Measurements from ENCODE around the gene BAIAP2L2.

BAIAP2L2 gene

GRCh38 chr22:38108561-38109319 is 1.7 kb downstream of the BAIAP2L2 start:
- Histone ChIP-seq H3K4me3 (ENCODE audit: low read depth in 1 of 2, low read length in 2 of 2) (peak overlapping the region; percentile 48 to 83), H3K9me3 (ENCODE audit: control insufficient read depth in 1 of 2, low read length in 2 of 2) (no peaks in the 10 kb centered on the region), H3K4me1 (ENCODE audit: control insufficient read depth in 1 of 2, insufficient read depth in 2 of 2, low read length in 2 of 2) (peaks cover 38 to 39% of the 10 kb centered on the region in 2 donors), H3K27me3 (ENCODE audit: control insufficient read depth in 1 of 2, insufficient read depth in 2 of 2, low read length in 2 of 2) (no peaks in the 10 kb centered on the region), H3K27ac (ENCODE audit: low read depth, low read length) (peak overlapping the region; percentile 76), H3K9ac (ENCODE audit: low read depth in 1 of 2, low read length in 2 of 2) (peak overlapping the region; percentile 38 to 63), H3K36me3 (ENCODE audit: control insufficient read depth in 1 of 2, insufficient read depth in 2 of 2, low read length in 2 of 2) (peaks cover 24 to 38% of the 10 kb centered on the region in 2 donors)

DNA sequence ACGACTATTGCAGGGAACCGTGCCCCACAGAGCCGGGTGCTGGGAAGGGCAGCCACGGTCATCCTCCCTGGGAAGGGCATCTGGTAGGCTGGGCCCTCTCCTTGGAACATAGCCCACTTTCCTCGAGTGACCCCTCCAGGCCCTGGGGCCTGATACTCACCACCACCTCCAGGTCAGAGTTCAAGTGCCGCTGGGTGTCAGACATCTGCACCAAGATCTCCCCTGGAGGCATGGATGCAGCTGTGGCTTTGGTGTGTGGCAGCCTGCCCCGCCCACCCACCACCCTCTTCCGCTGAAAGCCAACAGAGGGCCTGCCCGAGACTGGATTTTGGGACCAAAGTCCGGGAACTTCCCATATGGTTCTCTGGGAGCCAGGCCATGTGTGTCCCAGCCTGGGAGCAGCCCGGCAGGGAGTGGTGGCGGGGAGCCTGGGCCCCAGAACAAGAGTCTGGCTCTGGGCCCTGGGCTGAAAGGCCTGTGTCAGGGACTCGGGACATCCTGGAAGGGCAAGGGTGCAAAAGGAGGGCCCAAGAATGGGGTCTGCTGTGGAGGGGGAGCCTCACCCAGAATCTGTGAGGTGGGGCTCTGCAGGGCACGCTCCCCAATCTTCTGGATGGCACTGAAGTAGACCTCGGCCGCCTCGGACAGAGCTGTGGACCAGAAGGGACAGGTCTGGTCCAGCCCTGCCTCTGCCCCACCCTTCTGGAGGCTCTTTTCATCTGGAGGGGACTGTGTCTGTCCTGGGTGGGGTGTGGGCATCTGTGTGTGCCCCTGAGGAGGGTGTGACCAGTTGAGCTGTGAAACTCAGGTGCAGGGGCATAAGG is 2.6 kb downstream of the BAIAP2L2 start:
- peaks cover 32 to 34% of the 10 kb centered on the region in 2 donors for H3K4me1 ChIP-seq (ENCODE audit: control insufficient read depth in 1 of 2, insufficient read depth in 2 of 2, low read length in 2 of 2)
- no peaks in the 10 kb centered on the region for H3K9me3 ChIP-seq (ENCODE audit: control insufficient read depth in 1 of 2, low read length in 2 of 2)
- H3K27ac ChIP-seq (ENCODE audit: low read depth, low read length), result peak overlapping the region; percentile 76
- H3K4me3 ChIP-seq (ENCODE audit: low read depth in 1 of 2, low read length in 2 of 2), result peak overlapping the region; percentile 22 to 32
- H3K27me3 ChIP-seq (ENCODE audit: control insufficient read depth in 1 of 2, insufficient read depth in 2 of 2, low read length in 2 of 2), result no peaks in the 10 kb centered on the region
- peaks cover 24 to 45% of the 10 kb centered on the region in 2 donors for H3K36me3 ChIP-seq (ENCODE audit: control insufficient read depth in 1 of 2, insufficient read depth in 2 of 2, low read length in 2 of 2)
- peak overlapping the region; percentile 38 to 57 for H3K9ac ChIP-seq (ENCODE audit: low read depth in 1 of 2, low read length in 2 of 2)

DNA sequence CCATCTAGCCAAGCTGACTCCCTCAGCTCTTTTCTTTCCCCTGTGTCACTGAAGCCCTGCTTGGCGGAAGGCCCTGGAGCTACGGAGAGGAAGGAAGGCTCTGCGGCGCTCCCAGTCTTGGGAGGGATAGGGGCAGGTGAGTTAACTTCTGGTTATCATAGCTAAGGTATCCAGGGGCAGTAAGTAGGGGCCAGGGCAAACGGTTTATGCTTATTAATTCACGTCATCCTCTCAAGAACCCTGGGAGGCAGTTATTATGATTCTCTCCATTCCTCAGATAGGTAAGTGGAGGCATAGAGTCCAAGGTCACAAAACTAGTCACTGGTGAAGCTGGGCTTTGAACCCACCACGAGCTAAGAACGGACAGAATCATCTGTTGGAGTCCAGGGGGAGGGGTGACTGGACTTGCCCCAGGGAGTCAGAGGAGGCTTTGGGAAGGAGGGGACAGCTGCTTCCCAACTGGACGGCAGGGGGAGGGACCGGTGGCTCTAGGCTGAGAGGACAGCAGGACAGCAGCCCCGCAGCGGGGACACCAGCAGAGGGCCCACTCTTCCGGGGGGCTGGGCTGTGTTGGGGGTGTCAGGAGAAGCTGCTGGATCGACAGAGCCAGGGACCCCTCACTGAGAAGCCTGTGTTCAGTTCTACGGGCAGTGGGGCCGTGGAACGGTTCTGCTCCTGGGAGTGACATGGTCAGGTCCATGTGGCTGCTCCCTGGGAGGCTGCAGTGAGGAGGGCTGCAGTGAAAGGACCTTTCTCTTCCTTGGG is 3.5 kb downstream of the BAIAP2L2 start:
- peaks cover 24 to 47% of the 10 kb centered on the region in 2 donors for H3K36me3 ChIP-seq (ENCODE audit: control insufficient read depth in 1 of 2, insufficient read depth in 2 of 2, low read length in 2 of 2)
- no peaks in the 10 kb centered on the region for H3K9me3 ChIP-seq (ENCODE audit: control insufficient read depth in 1 of 2, low read length in 2 of 2)
- no peaks in the 10 kb centered on the region for H3K27me3 ChIP-seq (ENCODE audit: control insufficient read depth in 1 of 2, insufficient read depth in 2 of 2, low read length in 2 of 2)
- peak overlapping the region in 1 of 2 donors; percentile 29 for H3K4me3 ChIP-seq (ENCODE audit: low read depth in 1 of 2, low read length in 2 of 2)
- H3K27ac ChIP-seq (ENCODE audit: low read depth, low read length), result no peak overlapping the region
- H3K9ac ChIP-seq (ENCODE audit: low read depth in 1 of 2, low read length in 2 of 2), result peak overlapping the region in 1 of 2 donors; percentile 25
- peaks cover 29 to 30% of the 10 kb centered on the region in 2 donors for H3K4me1 ChIP-seq (ENCODE audit: control insufficient read depth in 1 of 2, insufficient read depth in 2 of 2, low read length in 2 of 2)

DNA sequence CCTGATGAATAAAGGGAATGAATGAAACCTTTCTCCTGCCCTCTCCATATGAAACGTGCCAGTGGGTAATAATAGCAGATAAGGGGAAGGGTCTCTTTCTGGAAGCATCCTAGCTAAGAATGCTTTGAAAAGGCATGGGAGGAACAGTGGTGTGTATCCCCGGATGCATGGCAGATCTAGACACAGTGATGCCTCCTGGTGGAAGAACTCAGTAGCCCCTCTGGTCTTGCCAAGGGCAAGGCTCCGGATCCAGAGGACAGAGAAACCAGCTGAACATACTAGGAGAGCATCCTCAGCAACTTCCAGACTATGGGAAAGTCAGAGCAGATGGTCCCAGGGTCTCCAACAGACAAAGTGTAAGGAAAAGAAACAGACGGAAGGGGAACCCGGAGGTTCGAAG is 6.4 kb downstream of the BAIAP2L2 start:
- Histone ChIP-seq H3K9me3 (ENCODE audit: control insufficient read depth in 1 of 2, low read length in 2 of 2) (no peaks in the 10 kb centered on the region), H3K36me3 (ENCODE audit: control insufficient read depth in 1 of 2, insufficient read depth in 2 of 2, low read length in 2 of 2) (peaks cover 21 to 53% of the 10 kb centered on the region in 2 donors), H3K9ac (ENCODE audit: low read depth in 1 of 2, low read length in 2 of 2) (no peak overlapping the region), H3K27ac (ENCODE audit: low read depth, low read length) (no peak overlapping the region), H3K27me3 (ENCODE audit: control insufficient read depth in 1 of 2, insufficient read depth in 2 of 2, low read length in 2 of 2) (no peaks in the 10 kb centered on the region), H3K4me3 (ENCODE audit: low read depth in 1 of 2, low read length in 2 of 2) (no peak overlapping the region), H3K4me1 (ENCODE audit: control insufficient read depth in 1 of 2, insufficient read depth in 2 of 2, low read length in 2 of 2) (peaks cover 21 to 23% of the 10 kb centered on the region in 2 donors)

DNA sequence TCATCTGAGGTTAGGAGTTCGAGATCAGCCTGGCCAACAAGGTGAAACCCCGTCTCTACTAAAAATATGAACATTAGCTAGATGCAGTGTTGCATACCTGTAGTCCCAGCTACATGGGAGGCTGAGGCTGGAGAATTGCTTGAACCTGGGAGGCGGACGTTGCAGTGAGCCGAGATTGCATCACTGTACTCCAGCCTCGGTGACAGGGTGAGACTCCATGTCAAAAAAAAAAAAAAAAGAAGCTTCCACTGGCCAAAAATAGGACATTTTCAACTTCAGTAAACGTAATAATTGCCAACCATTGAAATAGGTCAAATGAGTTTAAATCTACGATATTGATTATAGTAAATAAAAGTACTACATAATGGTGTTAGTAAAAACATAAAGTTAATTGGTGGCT is 6.8 kb downstream of the BAIAP2L2 start:
- H3K9me3 ChIP-seq (ENCODE audit: control insufficient read depth in 1 of 2, low read length in 2 of 2), result no peaks in the 10 kb centered on the region
- H3K27ac ChIP-seq (ENCODE audit: low read depth, low read length), result no peak overlapping the region
- no peaks in the 10 kb centered on the region for H3K27me3 ChIP-seq (ENCODE audit: control insufficient read depth in 1 of 2, insufficient read depth in 2 of 2, low read length in 2 of 2)
- peaks cover 21 to 58% of the 10 kb centered on the region in 2 donors for H3K36me3 ChIP-seq (ENCODE audit: control insufficient read depth in 1 of 2, insufficient read depth in 2 of 2, low read length in 2 of 2)
- no peak overlapping the region for H3K4me3 ChIP-seq (ENCODE audit: low read depth in 1 of 2, low read length in 2 of 2)
- peaks cover 21 to 22% of the 10 kb centered on the region in 2 donors for H3K4me1 ChIP-seq (ENCODE audit: control insufficient read depth in 1 of 2, insufficient read depth in 2 of 2, low read length in 2 of 2)
- no peak overlapping the region for H3K9ac ChIP-seq (ENCODE audit: low read depth in 1 of 2, low read length in 2 of 2)

DNA sequence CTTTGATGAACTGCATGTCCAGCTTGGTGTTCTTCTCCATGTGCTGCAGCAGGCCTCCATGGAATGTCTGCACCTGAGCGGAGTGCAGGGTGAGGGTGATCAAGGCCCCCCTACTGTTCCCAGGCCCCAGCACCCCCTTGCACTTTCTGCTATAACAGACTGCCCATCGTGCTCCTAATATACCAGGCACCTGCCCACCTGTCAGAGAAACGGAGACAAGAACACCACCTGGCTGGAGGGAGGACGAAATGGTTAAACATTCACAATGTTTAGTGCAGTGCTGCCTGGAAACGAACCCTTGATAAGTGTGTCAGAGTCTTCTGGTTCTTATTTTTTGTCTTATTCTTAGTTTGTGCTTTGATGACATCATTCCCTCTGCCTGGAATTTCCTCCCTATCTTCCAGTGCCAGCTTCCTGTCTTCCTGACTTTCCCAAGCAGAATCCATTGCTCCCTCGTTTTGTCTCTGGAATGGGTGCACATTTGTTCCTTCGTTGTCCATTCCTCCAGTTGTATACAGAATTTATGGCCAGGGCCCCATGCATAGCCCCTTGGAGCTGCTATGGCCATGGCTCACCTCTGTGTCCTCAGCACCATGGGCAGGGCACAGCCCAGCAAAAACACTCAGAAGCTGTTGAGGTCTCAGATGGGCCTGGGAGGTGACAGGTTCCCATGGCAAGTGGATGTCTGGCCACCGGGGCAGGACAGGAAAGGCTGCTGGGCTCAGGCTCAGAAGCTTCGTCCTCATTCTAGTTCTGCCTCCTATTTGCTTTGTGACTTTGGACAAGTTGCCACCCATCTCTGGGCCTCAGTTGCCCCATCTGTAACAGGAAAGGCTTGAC is 11.9 kb downstream of the BAIAP2L2 start:
- Histone ChIP-seq H3K9ac (ENCODE audit: low read depth in 1 of 2, low read length in 2 of 2) (no peak overlapping the region), H3K27ac (ENCODE audit: low read depth, low read length) (no peak overlapping the region), H3K4me3 (ENCODE audit: low read depth in 1 of 2, low read length in 2 of 2) (no peak overlapping the region), H3K27me3 (ENCODE audit: control insufficient read depth in 1 of 2, insufficient read depth in 2 of 2, low read length in 2 of 2) (no peaks in the 10 kb centered on the region), H3K9me3 (ENCODE audit: control insufficient read depth in 1 of 2, low read length in 2 of 2) (no peaks in the 10 kb centered on the region), H3K4me1 (ENCODE audit: control insufficient read depth in 1 of 2, insufficient read depth in 2 of 2, low read length in 2 of 2) (peaks cover 9 to 11% of the 10 kb centered on the region in 2 donors), H3K36me3 (ENCODE audit: control insufficient read depth in 1 of 2, insufficient read depth in 2 of 2, low read length in 2 of 2) (peaks cover 1 to 48% of the 10 kb centered on the region in 2 donors)

DNA sequence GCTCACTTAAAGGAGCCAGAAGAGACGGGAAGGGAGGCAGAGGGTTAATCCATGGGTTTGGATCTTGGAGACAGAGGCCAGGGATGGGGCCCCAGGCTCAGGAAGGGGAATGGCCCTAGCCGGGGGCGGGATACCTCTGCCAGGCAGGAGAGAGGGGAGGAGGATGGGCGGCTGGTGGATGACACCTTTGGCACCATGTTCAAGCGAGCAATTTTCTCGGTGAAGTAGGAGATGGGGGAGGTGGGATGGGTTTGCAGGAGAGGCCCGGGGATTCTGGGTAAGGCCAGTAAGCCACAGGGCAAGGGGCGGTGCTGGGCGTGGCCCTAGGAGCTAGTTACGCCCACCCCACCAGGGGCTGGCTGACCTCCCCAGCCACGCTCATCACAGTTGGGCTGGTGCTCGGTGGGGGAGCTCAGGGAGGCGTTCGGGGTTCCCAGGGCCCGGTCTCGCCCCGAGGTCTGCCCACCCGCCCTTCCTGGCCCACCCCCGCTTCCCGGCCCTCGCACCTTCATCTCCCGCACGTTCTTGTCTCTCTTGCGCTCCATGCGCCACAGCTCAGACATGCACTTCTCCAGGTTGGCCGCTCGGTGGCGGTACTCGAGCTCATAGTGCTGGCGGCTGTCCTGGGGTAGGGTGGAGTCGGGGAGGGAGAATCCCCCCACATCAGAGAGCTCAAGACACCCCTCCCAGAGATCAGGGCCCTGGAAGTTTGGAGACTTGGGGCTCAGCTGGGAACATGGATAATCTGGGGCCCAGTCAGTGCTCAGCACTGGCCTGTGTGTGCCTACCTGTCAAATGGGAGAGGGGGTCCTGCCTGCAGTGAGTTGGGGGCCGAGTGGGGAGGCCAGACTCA is 12.7 kb downstream of the BAIAP2L2 start:
- no peak overlapping the region for H3K27ac ChIP-seq (ENCODE audit: low read depth, low read length)
- H3K9ac ChIP-seq (ENCODE audit: low read depth in 1 of 2, low read length in 2 of 2), result no peak overlapping the region
- no peaks in the 10 kb centered on the region for H3K9me3 ChIP-seq (ENCODE audit: control insufficient read depth in 1 of 2, low read length in 2 of 2)
- peaks cover 9 to 11% of the 10 kb centered on the region in 2 donors for H3K4me1 ChIP-seq (ENCODE audit: control insufficient read depth in 1 of 2, insufficient read depth in 2 of 2, low read length in 2 of 2)
- peaks cover 4 to 50% of the 10 kb centered on the region in 2 donors for H3K36me3 ChIP-seq (ENCODE audit: control insufficient read depth in 1 of 2, insufficient read depth in 2 of 2, low read length in 2 of 2)
- no peaks in the 10 kb centered on the region for H3K27me3 ChIP-seq (ENCODE audit: control insufficient read depth in 1 of 2, insufficient read depth in 2 of 2, low read length in 2 of 2)
- H3K4me3 ChIP-seq (ENCODE audit: low read depth in 1 of 2, low read length in 2 of 2), result no peak overlapping the region

DNA sequence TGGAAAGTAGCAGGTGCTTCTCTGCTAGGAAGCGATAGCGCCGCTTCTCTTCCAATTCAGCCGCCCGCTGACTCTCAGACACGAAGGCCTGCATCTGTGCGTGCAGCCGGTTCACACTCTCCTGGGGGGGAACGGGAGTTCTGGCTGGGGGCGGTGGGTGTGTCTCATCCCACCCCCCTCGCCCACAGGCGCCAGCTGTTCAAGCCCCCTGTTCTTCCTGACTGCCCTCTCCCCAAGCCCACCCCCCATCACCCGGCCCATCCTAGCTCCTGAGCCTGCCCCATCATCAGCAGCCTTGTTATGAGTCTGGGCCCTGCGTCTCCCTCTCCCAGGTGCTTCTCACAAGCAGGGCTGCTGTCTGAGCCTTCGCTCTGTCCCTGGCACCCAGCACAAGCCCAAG is 13.4 kb downstream of the BAIAP2L2 start:
- peaks cover 4 to 55% of the 10 kb centered on the region in 2 donors for H3K36me3 ChIP-seq (ENCODE audit: control insufficient read depth in 1 of 2, insufficient read depth in 2 of 2, low read length in 2 of 2)
- H3K4me1 ChIP-seq (ENCODE audit: control insufficient read depth in 1 of 2, insufficient read depth in 2 of 2, low read length in 2 of 2), result peaks cover 7 to 11% of the 10 kb centered on the region in 2 donors
- no peaks in the 10 kb centered on the region for H3K9me3 ChIP-seq (ENCODE audit: control insufficient read depth in 1 of 2, low read length in 2 of 2)
- no peak overlapping the region for H3K9ac ChIP-seq (ENCODE audit: low read depth in 1 of 2, low read length in 2 of 2)
- no peak overlapping the region for H3K4me3 ChIP-seq (ENCODE audit: low read depth in 1 of 2, low read length in 2 of 2)
- no peak overlapping the region for H3K27ac ChIP-seq (ENCODE audit: low read depth, low read length)
- H3K27me3 ChIP-seq (ENCODE audit: control insufficient read depth in 1 of 2, insufficient read depth in 2 of 2, low read length in 2 of 2), result no peaks in the 10 kb centered on the region

GRCh38 chr22:38089474-38089851 is 21.0 kb downstream of the BAIAP2L2 start:
- Histone ChIP-seq H3K4me1 (ENCODE audit: control insufficient read depth in 1 of 2, insufficient read depth in 2 of 2, low read length in 2 of 2) (no peaks in the 10 kb centered on the region), H3K9me3 (ENCODE audit: control insufficient read depth in 1 of 2, low read length in 2 of 2) (no peaks in the 10 kb centered on the region), H3K9ac (ENCODE audit: low read depth in 1 of 2, low read length in 2 of 2) (no peak overlapping the region), H3K27ac (ENCODE audit: low read depth, low read length) (no peak overlapping the region), H3K27me3 (ENCODE audit: control insufficient read depth in 1 of 2, insufficient read depth in 2 of 2, low read length in 2 of 2) (no peaks in the 10 kb centered on the region), H3K36me3 (ENCODE audit: control insufficient read depth in 1 of 2, insufficient read depth in 2 of 2, low read length in 2 of 2) (peaks cover 15 to 71% of the 10 kb centered on the region in 2 donors), H3K4me3 (ENCODE audit: low read depth in 1 of 2, low read length in 2 of 2) (no peak overlapping the region)

Measured in duodenal mucosa (tissue), 2 donors.